ENCODE data around the gene CES4A. TPM values are rescaled to one million over a fixed set of nuclear protein-coding genes. Genes with fewer than 3 reads are reported as not detected.

CES4A gene
- total and polyA plus RNA-seq, 2 of the 13 experiments (the other 11 are each of a cell fraction or from before 2014, with no cell fraction given): 0.09 to 0.17 TPM

DNA sequence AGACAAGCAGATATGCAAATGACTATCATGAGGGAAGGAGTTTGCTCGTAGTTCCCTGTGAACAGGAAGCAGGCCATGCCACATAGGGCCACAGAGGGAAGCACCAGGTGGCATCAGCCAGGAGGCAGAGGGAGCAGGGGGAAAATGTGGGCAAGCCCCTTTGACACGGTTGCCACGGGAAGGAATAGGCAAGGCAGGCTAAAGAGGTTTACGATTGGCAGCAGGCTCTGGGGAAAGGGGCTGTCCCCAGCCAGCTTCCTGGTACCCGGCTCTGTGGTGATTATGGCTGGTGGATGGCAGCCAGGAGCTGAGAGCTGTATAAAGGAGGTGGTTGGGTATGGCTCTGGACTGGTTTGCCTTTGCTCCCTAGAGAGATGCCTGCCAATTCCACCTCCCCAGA, 26.5 kb upstream of the CES4A start:
- Histone ChIP-seq H3K4me3 (replicated peaks in 1 of 3; ENCODE audit: insufficient read depth in 1 of 3, low read depth in 2 of 3, low read length in 3 of 3) (peak overlapping the region in 2 of 3 experiments; percentile 74 to 77; a peak in 3 of 6 replicates), H2AFZ (ENCODE audit: low read length) (no peak overlapping the region), H4K20me1 (ENCODE audit: insufficient read depth, low read length) (no peaks in the 10 kb centered on the region), H3K4me2 (ENCODE audit: low read depth, low read length) (peak overlapping the region; percentile 83), H3K9ac (ENCODE audit: insufficient read depth, low read depth, low read length) (peak overlapping the region; percentile 0; the same call in 1 of the 2 replicates), H3K79me2 (ENCODE audit: insufficient read depth, low read length) (no peaks in the 10 kb centered on the region), H3K4me1 (ENCODE audit: insufficient read depth, low read length) (peaks cover 47% of the 10 kb centered on the region), H3K36me3 (replicated peaks in 1 of 2; ENCODE audit: control insufficient read depth in 1 of 2, insufficient read depth in 2 of 2, low read length in 2 of 2) (no peaks in the 10 kb centered on the region), H3K9me3 (ENCODE audit: low read length) (no peaks in the 10 kb centered on the region), H3K27me3 (ENCODE audit: control insufficient read depth in 1 of 2, insufficient read depth in 2 of 2, low read length in 2 of 2) (0 out of 5 replicates have a peak, but pooled peaks cover 0 to 3% of the 10 kb centered on the region in 2 experiments), H3K27ac (ENCODE audit: extremely low read length, insufficient read depth, low read length) (no peak overlapping the region)
- CTCF ChIA-PET (ENCODE audit: low intra/inter-chr PET ratio, low total read pairs): interaction anchor here (0.7 to 1.5 kb wide), 2 partner anchors 8 to 67 kb away, joined by 3 to 6 read pairs; no protein-coding TSS in a partner anchor
- in situ Hi-C loops (cut with HindIII; ENCODE audit: extremely low pct_ligation_motif_present, low pct_unique_long_range_greater_than_20kb) (no loop called here), intact Hi-C loops (cut with micrococcal nuclease; ENCODE audit: unreplicated experiment) (no loop called here)
- FAIRE-seq: no peak
- BruUV-seq (replicated peaks): no TSS peak
- TF ChIP-seq, protein P1, sequence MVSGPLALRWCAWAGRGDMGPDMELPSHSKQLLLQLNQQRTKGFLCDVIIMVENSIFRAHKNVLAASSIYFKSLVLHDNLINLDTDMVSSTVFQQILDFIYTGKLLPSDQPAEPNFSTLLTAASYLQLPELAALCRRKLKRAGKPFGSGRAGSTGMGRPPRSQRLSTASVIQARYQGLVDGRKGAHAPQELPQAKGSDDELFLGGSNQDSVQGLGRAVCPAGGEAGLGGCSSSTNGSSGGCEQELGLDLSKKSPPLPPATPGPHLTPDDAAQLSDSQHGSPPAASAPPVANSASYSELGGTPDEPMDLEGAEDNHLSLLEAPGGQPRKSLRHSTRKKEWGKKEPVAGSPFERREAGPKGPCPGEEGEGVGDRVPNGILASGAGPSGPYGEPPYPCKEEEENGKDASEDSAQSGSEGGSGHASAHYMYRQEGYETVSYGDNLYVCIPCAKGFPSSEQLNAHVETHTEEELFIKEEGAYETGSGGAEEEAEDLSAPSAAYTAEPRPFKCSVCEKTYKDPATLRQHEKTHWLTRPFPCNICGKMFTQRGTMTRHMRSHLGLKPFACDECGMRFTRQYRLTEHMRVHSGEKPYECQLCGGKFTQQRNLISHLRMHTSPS (CRISPR knock-in tag; IDR thresholded peaks at IDR 0.05; ENCODE audit: low read depth): 0 out of 2 replicates have a peak, but pooled peaks have one; percentile 36
- 0 out of 2 replicates have a peak, but pooled peaks have one; percentile 25 for TF ChIP-seq ARID2 (CRISPR knock-in tag; IDR thresholded peaks at IDR 0.05; ENCODE audit: borderline replicate concordance)
- TF ChIP-seq, protein P2, sequence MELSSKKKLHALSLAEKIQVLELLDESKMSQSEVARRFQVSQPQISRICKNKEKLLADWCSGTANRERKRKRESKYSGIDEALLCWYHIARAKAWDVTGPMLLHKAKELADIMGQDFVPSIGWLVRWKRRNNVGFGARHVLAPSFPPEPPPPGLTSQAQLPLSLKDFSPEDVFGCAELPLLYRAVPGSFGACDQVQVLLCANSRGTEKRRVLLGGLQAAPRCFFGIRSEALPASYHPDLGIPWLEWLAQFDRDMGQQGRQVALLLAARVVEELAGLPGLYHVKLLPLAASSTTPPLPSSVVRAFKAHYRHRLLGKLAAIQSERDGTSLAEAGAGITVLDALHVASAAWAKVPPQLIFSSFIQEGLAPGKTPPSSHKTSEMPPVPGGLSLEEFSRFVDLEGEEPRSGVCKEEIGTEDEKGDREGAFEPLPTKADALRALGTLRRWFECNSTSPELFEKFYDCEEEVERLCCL (CRISPR knock-in tag; IDR thresholded peaks at IDR 0.05; ENCODE audit: borderline replicate concordance): no peak
- no peak for TF ChIP-seq ZNF724P (CRISPR knock-in tag; IDR thresholded peaks at IDR 0.05; ENCODE audit: borderline replicate concordance)
- TF ChIP-seq NONO (IDR thresholded peaks at IDR 0.05): no peak
- 0 out of 2 replicates have a peak, but pooled peaks have one; percentile 2 for TF ChIP-seq NONO (CRISPR knock-in tag; conservative IDR thresholded peaks at IDR 0.05)
- TF ChIP-seq KDM5A (IDR thresholded peaks at IDR 0.05; ENCODE audit: borderline replicate concordance, low read length): no peak
- no peak for ATAC-seq
- DNase-seq (ENCODE audit: low spot score): no peak
- 46% methylated on average over 5 of the region's 5 CpGs for WGBS (ENCODE audit: low lambda C conversion rate)
- POLR2A ChIA-PET: interaction anchor here (1.2 to 1.4 kb wide), 2 partner anchors 43 to 71 kb away, joined by 3 to 4 read pairs; partner anchors contain the start of gene CDH16
